CD4-positive, alpha-beta T cell (primary cell): Measurements from ENCODE around the gene SLC25A13. TPM values are rescaled to one million over a fixed set of nuclear protein-coding genes. Genes with fewer than 3 reads are reported as not detected.

ENCODE experiments used
- ATAC-seq: fragments of 200-7000 bp; cut with Tn5 transposase; one replicate; pipeline ENCODE4 v1.10.0; 2022; ENCODE audit warnings: mild to moderate bottlenecking; ENCODE audit not compliant: poor library complexity
- CTCF ChIA-PET: fragments of 350-600 bp; sonication (Branson Sonifier 250); formaldehyde crosslinking; loops from one replicate; lab custom pipeline; 2021; ENCODE audit warnings: antibody characterized with exemption, inconsistent platforms; lab: Charles Lee
- POLR2A ChIA-PET: fragments of 350-600 bp; sonication (Branson Sonifier 250); formaldehyde crosslinking; loops from one replicate; lab custom pipeline; 2021; ENCODE audit warnings: antibody characterized with exemption, inconsistent platforms; lab: Charles Lee
- DNase-seq, 14 experiments: peaks; one replicate each; pipeline ENCODE4 v3.0.0-alpha.2; 2013 to 2020; ENCODE audit warnings: mixed read lengths in 2 of 14
- H3K27ac ChIP-seq, 2 donors: one replicate each; pipeline versions ENCODE4 v1.5.1 to v1.7.0; 2013; ENCODE audit warnings: low read length in 2 of 2, low read depth in 1 of 2, mild to moderate bottlenecking in 1 of 2
- H3K27me3 ChIP-seq, 2 experiments: 1 replicate in 1 of 2; 2 replicates in 1 of 2; pipeline versions ENCODE4 v1.6.1 to v1.7.0; 2013; ENCODE audit warnings: low read length in 2 of 2, control low read depth in 1 of 2, mild to moderate bottlenecking in 1 of 2, moderate library complexity in 1 of 2; ENCODE audit not compliant: insufficient read depth in 2 of 2, control insufficient read depth in 1 of 2
- H3K36me3 ChIP-seq: one replicate; pipeline ENCODE4 v1.6.1; 2013; ENCODE audit warnings: low read length, control low read depth; ENCODE audit not compliant: insufficient read depth
- H3K4me1 ChIP-seq: one replicate; pipeline ENCODE4 v1.6.1; 2013; ENCODE audit warnings: low read length, control low read depth; ENCODE audit not compliant: insufficient read depth
- H3K4me3 ChIP-seq: one replicate; pipeline ENCODE4 v1.5.1; 2013; ENCODE audit warnings: mild to moderate bottlenecking, low read length, moderate library complexity
- H3K9me3 ChIP-seq, 2 experiments: 1 replicate in 1 of 2; 2 replicates in 1 of 2; pipeline versions ENCODE4 v1.6.1 to v1.7.0; 2013; ENCODE audit warnings: low read length in 2 of 2, mild to moderate bottlenecking in 2 of 2, control low read depth in 1 of 2, moderate library complexity in 1 of 2; ENCODE audit not compliant: control insufficient read depth in 1 of 2, insufficient read depth in 1 of 2
- H3K27ac Mint-ChIP-seq: one replicate; pipeline ENCODE4 v1.8.0; 2020; ENCODE audit warnings: mixed read lengths
- H3K27me3 Mint-ChIP-seq: one replicate; pipeline ENCODE4 v1.8.0; 2021; ENCODE audit warnings: mixed read lengths
- H3K36me3 Mint-ChIP-seq: one replicate; pipeline ENCODE4 v1.8.0; 2021; ENCODE audit warnings: low read depth, mixed read lengths
- H3K4me1 Mint-ChIP-seq: one replicate; pipeline ENCODE4 v1.8.0; 2021; ENCODE audit warnings: low read depth, mixed read lengths
- H3K4me3 Mint-ChIP-seq: one replicate; pipeline ENCODE4 v1.8.0; 2020; ENCODE audit warnings: mild to moderate bottlenecking, mixed read lengths
- H3K9me3 Mint-ChIP-seq: one replicate; pipeline ENCODE4 v1.8.0; 2020; ENCODE audit warnings: mixed read lengths
- CTCF ChIP-seq: fragments of 200-600 bp; IDR thresholded peaks from one replicate; pipeline ENCODE4 v1.8.0; 2022; ENCODE audit warnings: antibody characterized with exemption, mild to moderate bottlenecking
- intact Hi-C, 2 experiments: fragments of 100-400 bp; cut with DNase I in 1 of 2; cut with micrococcal nuclease in 1 of 2; formaldehyde crosslinking; loops; one replicate each; pipeline versions ENCODE4 v1.15.1 to v1.9.0; 2023 to 2025; cut with DNase I, micrococcal nuclease
- total RNA-seq, 174 experiments: library from RNA in 2 of 174; stranded (reverse) in 2 of 174; gene quantifications; one replicate each; pipeline ENCODE4 v1.2.3 and lab custom pipeline; 2021 to 2026

Gene SLC25A13
- total RNA-seq, 2 experiments from 2014 or later: 12.7 to 13.5 TPM

GRCh38 chr7:96322847-96323461, 1.1 kb upstream of the SLC25A13 start:
- H3K27me3 Mint-ChIP-seq: no peaks in the 10 kb centered on the region
- Histone ChIP-seq H3K9me3 (no peaks in the 10 kb centered on the region), H3K4me1 (peaks cover 13% of the 10 kb centered on the region), H3K4me3 (no peak overlapping the region), H3K27ac (no peak overlapping the region), H3K36me3 (no peaks in the 10 kb centered on the region), H3K27me3 (no peaks in the 10 kb centered on the region)
- ChIA-PET CTCF (no interaction called here), POLR2A (interaction anchor here (0.7 to 2.0 kb wide), 2 partner anchors 11 to 37 kb away, joined by 5 to 6 read pairs; no protein-coding TSS in a partner anchor)
- peaks cover 24% of the 10 kb centered on the region for H3K4me1 Mint-ChIP-seq
- DNase-seq (peak in 2 of 14 experiments; percentile 16 to 19), ATAC-seq (no peak)
- no peak for TF ChIP-seq CTCF
- H3K4me3 Mint-ChIP-seq: peak overlapping the region; percentile 83
- H3K27ac Mint-ChIP-seq: peak overlapping the region; percentile 62
- peaks cover 7% of the 10 kb centered on the region for H3K36me3 Mint-ChIP-seq
- H3K9me3 Mint-ChIP-seq: no peaks in the 10 kb centered on the region
- intact Hi-C loops: loop anchor here (5.0 to 10.0 kb wide), 2 partner anchors 36 to 382 kb away; partner anchors contain the start of gene SEM1 (in 1 of the 2)

GRCh38 chr7:96322373-96322695, 436 bp upstream of the SLC25A13 start:
- peak overlapping the region in 1 of 2 donors; percentile 3 for H3K27ac ChIP-seq
- ATAC-seq: no peak
- POLR2A ChIA-PET: interaction anchor here (0.6 to 2.0 kb wide), 3 partner anchors 10 to 849 kb away, joined by 3 to 6 read pairs (median 5); no protein-coding TSS in a partner anchor
- H3K4me3 ChIP-seq: peak overlapping the region; percentile 91
- H3K4me1 ChIP-seq: peaks cover 13% of the 10 kb centered on the region
- Mint-ChIP-seq H3K4me1 (peaks cover 30% of the 10 kb centered on the region), H3K4me3 (peak overlapping the region; percentile 83), H3K27me3 (no peaks in the 10 kb centered on the region), H3K36me3 (peaks cover 7% of the 10 kb centered on the region), H3K27ac (peak overlapping the region; percentile 62), H3K9me3 (no peaks in the 10 kb centered on the region)
- CTCF ChIA-PET: no interaction called here
- intact Hi-C loops: loop anchor here (5.0 to 10.0 kb wide), 2 partner anchors 35 to 382 kb away; partner anchors contain the start of gene SEM1 (in 1 of the 2)
- no peak for TF ChIP-seq CTCF
- H3K27me3 ChIP-seq: no peaks in the 10 kb centered on the region
- H3K9me3 ChIP-seq: no peaks in the 10 kb centered on the region
- no peaks in the 10 kb centered on the region for H3K36me3 ChIP-seq
- no peak for DNase-seq

GRCh38 chr7:96321031-96321657, 754 bp downstream of the SLC25A13 start:
- H3K36me3 ChIP-seq: no peaks in the 10 kb centered on the region
- Mint-ChIP-seq H3K27me3 (no peaks in the 10 kb centered on the region), H3K4me3 (peak overlapping the region; percentile 97), H3K4me1 (peaks cover 36% of the 10 kb centered on the region), H3K36me3 (peaks cover 7% of the 10 kb centered on the region), H3K9me3 (no peaks in the 10 kb centered on the region), H3K27ac (peak overlapping the region; percentile 96)
- peak overlapping the region; percentile 91 for H3K4me3 ChIP-seq
- intact Hi-C loops: loop anchor here (5.0 to 10.0 kb wide), 2 partner anchors 34 to 384 kb away; partner anchors contain the start of gene SEM1 (in 1 of the 2)
- no peaks in the 10 kb centered on the region for H3K27me3 ChIP-seq
- peak in 9 of 14 experiments; percentile 7 to 72 (median 33) for DNase-seq
- no peaks in the 10 kb centered on the region for H3K9me3 ChIP-seq
- TF ChIP-seq CTCF: no peak
- ChIA-PET POLR2A (interaction anchor here (1.0 kb wide), 1 partner anchor 35 kb away, joined by 6 read pairs; no protein-coding TSS in a partner anchor), CTCF (no interaction called here)
- peaks cover 13% of the 10 kb centered on the region for H3K4me1 ChIP-seq
- peak; percentile 59 for ATAC-seq
- H3K27ac ChIP-seq: peak overlapping the region; percentile 63 to 87
